Hepatic stellate cell (primary cell): Measurements from ENCODE around the gene TIMP3.
"Not testable (repeated sequence)": the region's sequence is repeated elsewhere in the genome, so short reads cannot be mapped to it uniquely, and the experiment has no call there.

Source experiments
- DNase-seq: peaks from one replicate; pipeline ENCODE4 v3.0.0; 2011; ENCODE audit warnings: low spot score

Gene TIMP3

GRCh38 chr22:32855045-32855756 lies 53.7 kb downstream of the TIMP3 start:
- DNase-seq: no peak

GRCh38 chr22:32858121-32858703 lies 56.7 kb downstream of the TIMP3 start:
- DNase-seq: no peak

- no peak for DNase-seq
Measured at GRCh38 chr22:32858957-32859356, 57.5 kb downstream of the TIMP3 start.

- DNase-seq: no peak
Measured at GRCh38 chr22:32859743-32860142, 58.2 kb downstream of the TIMP3 start.

GRCh38 chr22:32861330-32861729 lies 59.8 kb downstream of the TIMP3 start:
- no peak for DNase-seq

GRCh38 chr22:32862083-32862482 lies 60.6 kb downstream of the TIMP3 start:
- DNase-seq: no peak

GRCh38 chr22:32862936-32863661 lies 61.6 kb downstream of the TIMP3 start:
- DNase-seq: no peak

- DNase-seq: no peak
Measured at GRCh38 chr22:32864041-32864440, 62.5 kb downstream of the TIMP3 start.

- no peak for DNase-seq
Measured at GRCh38 chr22:32864596-32864995, 63.1 kb downstream of the TIMP3 start.

GRCh38 chr22:32866953-32867352 lies 65.4 kb downstream of the TIMP3 start:
- no peak for DNase-seq

- DNase-seq: no peak
Measured at GRCh38 chr22:32868946-32869345, 67.4 kb downstream of the TIMP3 start.

GRCh38 chr22:32870474-32870873 lies 69.0 kb downstream of the TIMP3 start:
- no peak for DNase-seq

- not testable (repeated sequence) for DNase-seq
Measured at GRCh38 chr22:32873604-32874003, 72.1 kb downstream of the TIMP3 start.

GRCh38 chr22:32874385-32874784 lies 72.9 kb downstream of the TIMP3 start:
- no peak for DNase-seq

- DNase-seq: no peak
Measured at GRCh38 chr22:32874976-32875375, 73.5 kb downstream of the TIMP3 start.

GRCh38 chr22:32876516-32876915 lies 75.0 kb downstream of the TIMP3 start:
- DNase-seq: no peak

- DNase-seq: no peak
Measured at GRCh38 chr22:32877196-32877595, 75.7 kb downstream of the TIMP3 start.

GRCh38 chr22:32879550-32879949 lies 78.0 kb downstream of the TIMP3 start:
- DNase-seq: no peak

GRCh38 chr22:32880061-32880460 lies 78.6 kb downstream of the TIMP3 start:
- DNase-seq: no peak

- no peak for DNase-seq
Measured at GRCh38 chr22:32880505-32880892, 79.0 kb downstream of the TIMP3 start.

- DNase-seq: peak; percentile 50
Measured at GRCh38 chr22:32880893-32881596, 79.5 kb downstream of the TIMP3 start.

GRCh38 chr22:32882360-32882755 lies 80.9 kb downstream of the TIMP3 start:
- DNase-seq: no peak
